Measurements from ENCODE around the gene LRP10.
A peak's percentile ranks its signal among the peaks of the same experiment; 100 is the strongest.

The LRP10 gene

GRCh38 chr14:22843123-22843925 is 28.2 kb upstream of the LRP10 start:
- no peaks in the 10 kb centered on the region for H3K36me3 ChIP-seq
- H3K27ac ChIP-seq = no peak overlapping the region
- H3K4me1 ChIP-seq = peaks cover 43% of the 10 kb centered on the region
- H3K4me3 ChIP-seq = no peak overlapping the region
- H3K9me3 ChIP-seq = no peaks in the 10 kb centered on the region
- H3K27me3 ChIP-seq = peaks cover 14% of the 10 kb centered on the region
- no peak overlapping the region for H3K9ac ChIP-seq
- no peak for TF ChIP-seq Cebpa-rat (IDR thresholded peaks at IDR 0.05)
- no peaks in the 10 kb centered on the region for H4K20me1 ChIP-seq
- no peak overlapping the region for H3K4me2 ChIP-seq

DNA sequence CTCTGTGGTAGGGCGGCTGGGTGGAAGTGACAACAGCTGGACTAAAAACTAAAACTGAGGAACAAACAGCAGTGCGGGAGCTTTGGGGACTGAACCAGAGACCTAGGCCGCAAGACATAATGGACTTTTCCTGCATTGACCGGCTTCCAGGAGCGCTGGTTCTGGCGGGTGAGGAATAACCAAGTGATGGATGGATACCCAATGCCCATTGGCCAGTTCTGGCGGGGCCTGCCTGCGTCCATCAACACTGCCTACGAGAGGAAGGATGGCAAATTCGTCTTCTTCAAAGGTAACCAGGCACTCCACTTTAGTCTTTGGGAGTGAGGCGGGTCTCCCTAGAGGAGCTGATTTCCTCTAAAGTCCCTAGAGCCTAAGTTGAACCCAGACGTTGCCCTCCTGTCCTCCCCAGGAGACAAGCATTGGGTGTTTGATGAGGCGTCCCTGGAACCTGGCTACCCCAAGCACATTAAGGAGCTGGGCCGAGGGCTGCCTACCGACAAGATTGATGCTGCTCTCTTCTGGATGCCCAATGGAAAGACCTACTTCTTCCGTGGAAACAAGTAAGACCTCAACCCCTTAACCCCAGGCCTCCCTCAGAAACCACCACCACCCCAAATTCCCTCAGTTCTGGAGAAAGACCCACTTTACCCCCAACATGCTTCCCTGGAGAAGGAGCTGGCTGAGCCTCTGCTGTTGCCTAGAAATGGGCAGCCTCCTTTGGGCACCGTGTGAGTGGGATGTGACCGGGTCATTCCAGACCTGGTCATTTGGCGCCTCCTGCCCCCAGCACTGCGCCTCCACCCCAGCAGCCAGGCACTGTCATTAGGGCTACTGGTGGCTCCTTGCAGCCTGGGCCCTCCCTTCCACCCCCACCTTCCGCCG is 27.1 kb upstream of the LRP10 start:
- Histone ChIP-seq H3K4me1 (peaks cover 40% of the 10 kb centered on the region), H3K36me3 (no peaks in the 10 kb centered on the region), H3K9ac (no peak overlapping the region)

GRCh38 chr14:22845103-22845394 is 26.5 kb upstream of the LRP10 start:
- no peak for TF ChIP-seq Cebpa-rat (IDR thresholded peaks at IDR 0.05)
- Histone ChIP-seq H3K4me3 (no peak overlapping the region), H3K27ac (no peak overlapping the region), H3K9me3 (no peaks in the 10 kb centered on the region), H4K20me1 (no peaks in the 10 kb centered on the region), H3K9ac (no peak overlapping the region), H3K36me3 (no peaks in the 10 kb centered on the region), H3K4me2 (no peak overlapping the region), H3K4me1 (peaks cover 39% of the 10 kb centered on the region), H3K27me3 (no peaks in the 10 kb centered on the region)

More for the DNA sequence above, 27.1 kb upstream of the LRP10 start:
- Histone ChIP-seq H3K9me3 (no peaks in the 10 kb centered on the region), H3K4me2 (peak overlapping the region; percentile 36), H3K27ac (no peak overlapping the region), H3K27me3 (peaks cover 3% of the 10 kb centered on the region; the same call in 1 of the 2 replicates), H4K20me1 (no peaks in the 10 kb centered on the region), H3K4me3 (no peak overlapping the region)
- TF ChIP-seq Cebpa-rat (IDR thresholded peaks at IDR 0.05) = no peak

DNA sequence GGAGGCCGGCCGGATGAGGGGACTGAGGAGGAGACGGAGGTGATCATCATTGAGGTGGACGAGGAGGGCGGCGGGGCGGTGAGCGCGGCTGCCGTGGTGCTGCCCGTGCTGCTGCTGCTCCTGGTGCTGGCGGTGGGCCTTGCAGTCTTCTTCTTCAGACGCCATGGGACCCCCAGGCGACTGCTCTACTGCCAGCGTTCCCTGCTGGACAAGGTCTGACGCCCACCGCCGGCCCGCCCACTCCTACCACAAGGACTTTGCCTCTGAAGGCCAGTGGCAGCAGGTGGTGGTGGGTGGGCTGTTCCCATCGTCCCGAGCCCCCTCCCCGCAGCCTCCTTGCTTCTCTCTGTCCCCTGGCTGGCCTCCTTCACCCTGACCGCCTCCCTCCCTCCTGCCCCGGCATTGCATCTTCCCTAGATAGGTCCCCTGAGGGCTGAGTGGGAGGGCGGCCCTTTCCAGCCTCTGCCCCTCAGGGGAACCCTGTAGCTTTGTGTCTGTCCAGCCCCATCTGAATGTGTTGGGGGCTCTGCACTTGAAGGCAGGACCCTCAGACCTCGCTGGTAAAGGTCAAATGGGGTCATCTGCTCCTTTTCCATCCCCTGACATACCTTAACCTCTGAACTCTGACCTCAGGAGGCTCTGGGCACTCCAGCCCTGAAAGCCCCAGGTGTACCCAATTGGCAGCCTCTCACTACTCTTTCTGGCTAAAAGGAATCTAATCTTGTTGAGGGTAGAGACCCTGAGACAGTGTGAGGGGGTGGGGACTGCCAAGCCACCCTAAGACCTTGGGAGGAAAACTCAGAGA is 25.5 kb upstream of the LRP10 start:
- H4K20me1 ChIP-seq = no peaks in the 10 kb centered on the region
- H3K4me3 ChIP-seq = no peak overlapping the region
- peak overlapping the region; percentile 28 for H3K4me2 ChIP-seq
- peaks cover 42% of the 10 kb centered on the region for H3K4me1 ChIP-seq
- 0 out of 2 replicates have a peak overlapping the region, but pooled peaks have one; percentile 10 for H3K9ac ChIP-seq
- no peak for TF ChIP-seq Cebpa-rat (IDR thresholded peaks at IDR 0.05)
- H3K27me3 ChIP-seq = no peaks in the 10 kb centered on the region
- H3K27ac ChIP-seq = no peak overlapping the region
- no peaks in the 10 kb centered on the region for H3K9me3 ChIP-seq
- H3K36me3 ChIP-seq = no peaks in the 10 kb centered on the region

DNA sequence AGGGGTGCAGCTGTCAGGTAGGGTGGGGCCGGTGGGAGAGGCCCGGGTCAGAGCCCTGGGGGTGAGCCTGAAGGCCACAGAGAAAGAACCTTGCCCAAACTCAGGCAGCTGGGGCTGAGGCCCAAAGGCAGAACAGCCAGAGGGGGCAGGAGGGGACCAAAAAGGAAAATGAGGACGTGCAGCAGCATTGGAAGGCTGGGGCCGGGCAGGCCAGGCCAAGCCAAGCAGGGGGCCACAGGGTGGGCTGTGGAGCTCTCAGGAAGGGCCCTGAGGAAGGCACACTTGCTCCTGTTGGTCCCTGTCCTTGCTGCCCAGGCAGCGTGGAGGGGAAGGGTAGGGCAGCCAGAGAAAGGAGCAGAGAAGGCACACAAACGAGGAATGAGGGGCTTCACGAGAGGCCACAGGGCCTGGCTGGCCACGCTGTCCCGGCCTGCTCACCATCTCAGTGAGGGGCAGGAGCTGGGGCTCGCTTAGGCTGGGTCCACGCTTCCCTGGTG is 24.7 kb upstream of the LRP10 start:
- Histone ChIP-seq H4K20me1 (no peaks in the 10 kb centered on the region), H3K4me2 (peak overlapping the region; percentile 28; the same call in 1 of the 2 replicates), H3K27ac (0 out of 2 replicates have a peak overlapping the region, but pooled peaks have one; percentile 13), H3K27me3 (no peaks in the 10 kb centered on the region), H3K36me3 (no peaks in the 10 kb centered on the region), H3K4me1 (peaks cover 49% of the 10 kb centered on the region), H3K4me3 (no peak overlapping the region), H3K9me3 (no peaks in the 10 kb centered on the region), H3K9ac (0 out of 2 replicates have a peak overlapping the region, but pooled peaks have one; percentile 10)
- TF ChIP-seq Cebpa-rat (IDR thresholded peaks at IDR 0.05) = no peak

- H3K9me3 ChIP-seq = no peaks in the 10 kb centered on the region
- peak overlapping the region; percentile 43; the same call in 1 of the 2 replicates for H3K9ac ChIP-seq
- no peaks in the 10 kb centered on the region for H4K20me1 ChIP-seq
- H3K4me3 ChIP-seq = no peak overlapping the region
- no peaks in the 10 kb centered on the region for H3K27me3 ChIP-seq
- no peaks in the 10 kb centered on the region for H3K36me3 ChIP-seq
- no peak for TF ChIP-seq Cebpa-rat (IDR thresholded peaks at IDR 0.05)
- H3K27ac ChIP-seq = 0 out of 2 replicates have a peak overlapping the region, but pooled peaks have one; percentile 23
- H3K4me2 ChIP-seq = peak overlapping the region; percentile 55
- H3K4me1 ChIP-seq = peaks cover 55% of the 10 kb centered on the region
Measured at GRCh38 chr14:22847661-22848341, 23.7 kb upstream of the LRP10 start.

- Histone ChIP-seq H3K4me3 (no peak overlapping the region), H3K9me3 (no peaks in the 10 kb centered on the region), H3K4me2 (peak overlapping the region; percentile 55), H4K20me1 (no peaks in the 10 kb centered on the region), H3K4me1 (peaks cover 62% of the 10 kb centered on the region), H3K9ac (peak overlapping the region; percentile 43; the same call in 1 of the 2 replicates), H3K27ac (0 out of 2 replicates have a peak overlapping the region, but pooled peaks have one; percentile 23), H3K36me3 (no peaks in the 10 kb centered on the region), H3K27me3 (no peaks in the 10 kb centered on the region)
- TF ChIP-seq Cebpa-rat (IDR thresholded peaks at IDR 0.05) = no peak
Measured at GRCh38 chr14:22848351-22849164, 23.0 kb upstream of the LRP10 start.

DNA sequence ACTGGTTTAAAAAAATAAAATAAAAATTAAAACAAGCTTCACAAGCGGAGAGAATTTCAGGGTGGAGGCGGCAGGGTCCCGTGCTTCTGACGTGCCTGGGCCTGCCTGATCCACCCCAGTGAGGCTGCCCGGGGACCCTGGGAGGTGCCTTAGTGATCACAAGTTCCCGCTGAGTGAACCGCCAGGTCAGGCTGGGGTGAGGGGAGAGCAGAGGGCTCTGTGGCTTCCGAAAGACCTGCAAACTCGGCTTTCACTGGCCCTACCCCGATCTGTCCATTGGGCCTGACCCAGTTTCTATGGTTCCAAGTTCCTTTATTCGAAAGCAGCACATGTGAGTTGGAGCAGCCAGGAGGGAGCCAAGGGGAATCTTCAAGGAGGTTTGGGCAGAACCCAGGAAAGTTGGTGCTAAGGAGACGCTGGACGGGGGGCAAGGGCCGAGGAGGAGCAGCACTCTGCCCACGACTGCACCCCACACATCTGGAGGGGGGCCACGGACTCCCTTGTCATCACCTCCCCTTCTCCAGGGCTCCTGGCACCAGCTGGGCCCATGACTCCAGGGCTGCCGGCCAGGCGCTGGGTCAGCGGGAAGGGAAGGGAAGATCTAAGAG is 22.2 kb upstream of the LRP10 start:
- peaks cover 60% of the 10 kb centered on the region for H3K4me1 ChIP-seq
- peak overlapping the region; percentile 55; the same call in 1 of the 2 replicates for H3K4me2 ChIP-seq
- no peak for TF ChIP-seq Cebpa-rat (IDR thresholded peaks at IDR 0.05)
- H3K36me3 ChIP-seq = no peaks in the 10 kb centered on the region
- no peaks in the 10 kb centered on the region for H4K20me1 ChIP-seq
- no peak overlapping the region for H3K9ac ChIP-seq
- H3K4me3 ChIP-seq = no peak overlapping the region
- no peaks in the 10 kb centered on the region for H3K9me3 ChIP-seq
- H3K27ac ChIP-seq = 0 out of 2 replicates have a peak overlapping the region, but pooled peaks have one; percentile 23
- H3K27me3 ChIP-seq = no peaks in the 10 kb centered on the region
